Measurements from ENCODE around the gene PSMF1. TPM values are rescaled to one million over a fixed set of nuclear protein-coding genes. Genes with fewer than 3 reads are reported as not detected.

The PSMF1 gene
- total RNA-seq, 2 experiments from 2014 or later: 127 to 143 TPM

- no peaks in the 10 kb centered on the region for H3K9me3 Mint-ChIP-seq
- no peak for DNase-seq
- H3K36me3 Mint-ChIP-seq (ENCODE audit: low read depth): peaks cover 53% of the 10 kb centered on the region
- ChIA-PET POLR2A (no interaction called here), CTCF (interaction anchor here (0.6 kb wide), 1 partner anchor 22 kb away, joined by 3 read pairs; no protein-coding TSS in a partner anchor)
- no peaks in the 10 kb centered on the region for H3K27me3 Mint-ChIP-seq
- no peak overlapping the region for H3K27ac Mint-ChIP-seq
- H3K4me3 Mint-ChIP-seq: no peak overlapping the region
- peaks cover 8% of the 10 kb centered on the region for H3K4me1 Mint-ChIP-seq
Measured at GRCh38 chr20:1154691-1155090, 36.3 kb downstream of the PSMF1 start.

- CTCF ChIA-PET: no interaction called here
- peaks cover 49% of the 10 kb centered on the region for H3K36me3 Mint-ChIP-seq (ENCODE audit: low read depth)
- no peaks in the 10 kb centered on the region for H3K9me3 Mint-ChIP-seq
Measured at GRCh38 chr20:1155342-1155741, 36.9 kb downstream of the PSMF1 start.

DNA sequence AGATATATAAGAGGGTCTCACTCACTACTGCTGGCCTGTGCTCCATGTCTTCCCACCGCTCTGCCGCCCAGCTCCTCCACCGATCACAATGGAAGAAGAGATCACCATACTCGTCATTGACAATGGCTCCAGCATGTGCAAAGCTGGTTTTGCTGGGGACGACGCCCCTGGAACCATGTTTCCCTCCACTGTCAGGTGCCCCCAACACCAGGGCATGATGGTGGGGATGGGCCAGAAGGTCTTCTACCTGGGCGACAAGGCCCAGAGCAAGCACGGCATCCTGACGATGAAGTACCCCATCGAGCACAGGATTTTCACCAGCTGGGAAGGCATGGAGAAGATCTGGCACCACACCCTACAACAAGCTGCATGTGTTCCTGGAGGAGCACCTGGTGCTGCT is 42.1 kb downstream of the PSMF1 start:
- no peaks in the 10 kb centered on the region for H3K4me1 Mint-ChIP-seq
- H3K36me3 Mint-ChIP-seq (ENCODE audit: low read depth): peaks cover 33% of the 10 kb centered on the region
- H3K4me3 Mint-ChIP-seq: no peak overlapping the region
- H3K27ac Mint-ChIP-seq: no peak overlapping the region
- H3K9me3 Mint-ChIP-seq: no peaks in the 10 kb centered on the region
- no peak for DNase-seq
- CTCF ChIA-PET: interaction anchor here (1.0 kb wide), 1 partner anchor 11 kb away, joined by 5 read pairs; no protein-coding TSS in a partner anchor
- no peaks in the 10 kb centered on the region for H3K27me3 Mint-ChIP-seq
- POLR2A ChIA-PET: no interaction called here

More at GRCh38 chr20:1155342-1155741, 36.9 kb downstream of the PSMF1 start:
- Mint-ChIP-seq H3K27me3 (no peaks in the 10 kb centered on the region), H3K4me3 (no peak overlapping the region), H3K4me1 (peaks cover 7% of the 10 kb centered on the region), H3K27ac (no peak overlapping the region)
- no peak for DNase-seq
- POLR2A ChIA-PET: no interaction called here

DNA sequence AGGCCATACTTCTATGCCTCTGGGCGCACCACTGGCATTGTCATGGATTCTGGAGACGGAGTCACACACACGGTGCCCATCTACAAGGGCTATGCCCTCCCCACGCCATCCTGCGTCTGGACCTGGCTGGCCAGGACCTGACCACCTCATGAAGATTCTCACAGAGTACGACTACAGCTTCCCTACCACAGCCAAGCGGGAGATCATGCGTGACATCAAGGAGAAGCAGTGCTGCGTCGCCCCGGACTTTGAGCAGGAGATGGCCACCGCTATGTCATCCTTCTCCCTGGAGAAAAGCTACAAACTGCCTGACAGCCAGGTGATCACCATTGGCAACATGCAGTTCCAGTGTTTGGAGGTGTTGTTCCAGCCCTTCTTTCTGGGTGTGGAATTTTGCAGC is 42.6 kb downstream of the PSMF1 start:
- no peak overlapping the region for H3K27ac Mint-ChIP-seq
- peaks cover 35% of the 10 kb centered on the region for H3K36me3 Mint-ChIP-seq (ENCODE audit: low read depth)
- H3K27me3 Mint-ChIP-seq: no peaks in the 10 kb centered on the region
- no peaks in the 10 kb centered on the region for H3K4me1 Mint-ChIP-seq
- no peaks in the 10 kb centered on the region for H3K9me3 Mint-ChIP-seq
- no peak for DNase-seq
- no peak overlapping the region for H3K4me3 Mint-ChIP-seq
- POLR2A ChIA-PET: no interaction called here
- CTCF ChIA-PET: interaction anchor here (0.5 to 1.0 kb wide), 2 partner anchors 11 to 140 kb away, joined by 3 to 5 read pairs; no protein-coding TSS in a partner anchor

DNA sequence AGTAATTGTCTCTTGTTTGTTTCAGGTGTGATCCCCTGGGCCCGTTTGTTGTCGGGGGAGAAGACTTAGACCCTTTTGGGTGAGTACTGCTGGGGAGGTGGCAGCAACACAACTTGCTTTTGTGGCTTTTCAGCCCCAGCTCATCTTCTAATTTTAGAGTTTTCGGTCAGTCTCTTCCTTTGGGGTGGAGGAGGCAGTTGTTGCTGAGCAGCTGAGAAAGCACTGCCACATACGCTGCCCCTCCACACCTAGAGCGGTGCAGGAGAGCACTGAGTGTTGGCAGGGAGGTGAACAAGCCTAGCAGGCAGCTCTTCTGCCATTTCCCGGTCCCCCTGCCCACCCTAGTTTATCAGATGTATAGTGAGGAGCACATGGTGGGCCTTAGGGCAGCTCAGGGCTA is 44.7 kb downstream of the PSMF1 start:
- ChIA-PET CTCF (no interaction called here), POLR2A (no interaction called here)
- no peak for DNase-seq
- Mint-ChIP-seq H3K9me3 (no peaks in the 10 kb centered on the region), H3K4me1 (no peaks in the 10 kb centered on the region), H3K27me3 (no peaks in the 10 kb centered on the region), H3K36me3 (ENCODE audit: low read depth) (peaks cover 39% of the 10 kb centered on the region), H3K27ac (no peak overlapping the region), H3K4me3 (no peak overlapping the region)

- DNase-seq: no peak
- POLR2A ChIA-PET: no interaction called here
- H3K9me3 Mint-ChIP-seq: no peaks in the 10 kb centered on the region
- CTCF ChIA-PET: no interaction called here
- H3K27me3 Mint-ChIP-seq: no peaks in the 10 kb centered on the region
- H3K36me3 Mint-ChIP-seq (ENCODE audit: low read depth): peaks cover 44% of the 10 kb centered on the region
- H3K4me3 Mint-ChIP-seq: no peak overlapping the region
- H3K27ac Mint-ChIP-seq: no peak overlapping the region
- H3K4me1 Mint-ChIP-seq: no peaks in the 10 kb centered on the region
Measured at GRCh38 chr20:1163653-1164052, 45.3 kb downstream of the PSMF1 start.

DNA sequence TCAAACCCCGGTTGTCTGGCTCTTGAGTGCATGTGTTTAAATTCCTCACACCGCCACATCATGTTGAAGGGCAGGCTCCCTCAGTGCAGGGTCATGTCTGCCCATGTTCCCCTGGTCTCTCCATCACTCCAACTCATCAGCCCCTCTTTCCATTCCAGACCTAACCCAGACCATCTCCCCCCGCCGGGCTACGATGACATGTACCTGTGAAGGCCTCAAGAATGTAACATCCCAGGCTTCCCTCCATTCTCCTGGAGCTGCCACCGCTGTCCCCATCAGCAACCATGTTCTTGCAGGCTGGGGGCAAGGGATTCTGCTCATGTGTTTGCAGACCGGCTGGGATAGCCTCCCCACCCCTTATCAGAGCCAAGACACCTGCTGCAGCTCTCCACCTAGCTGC is 46.5 kb downstream of the PSMF1 start:
- H3K4me3 Mint-ChIP-seq: no peak overlapping the region
- H3K27me3 Mint-ChIP-seq: no peaks in the 10 kb centered on the region
- H3K36me3 Mint-ChIP-seq (ENCODE audit: low read depth): peaks cover 52% of the 10 kb centered on the region
- no peak for DNase-seq
- ChIA-PET POLR2A (no interaction called here), CTCF (no interaction called here)
- H3K9me3 Mint-ChIP-seq: no peaks in the 10 kb centered on the region
- H3K27ac Mint-ChIP-seq: no peak overlapping the region
- no peaks in the 10 kb centered on the region for H3K4me1 Mint-ChIP-seq

DNA sequence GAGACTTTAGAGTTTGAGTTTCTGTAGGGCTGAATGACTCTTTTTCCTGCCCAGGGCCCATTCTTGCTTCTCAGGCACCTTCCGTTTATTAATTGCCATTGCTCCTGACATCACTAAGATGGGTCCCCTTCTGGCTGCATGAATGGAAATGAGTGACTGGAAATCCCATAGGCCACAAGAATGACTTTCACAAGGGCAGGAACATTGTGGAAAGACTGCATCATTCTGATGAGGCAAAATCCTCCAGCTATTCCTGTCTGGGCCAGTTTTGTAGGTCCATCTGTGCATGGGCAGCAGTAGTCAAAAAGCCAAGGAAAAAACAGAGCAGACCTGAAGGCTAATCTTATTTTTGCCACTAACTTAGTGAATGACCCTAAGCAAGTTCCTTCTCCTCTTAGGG is 47.1 kb downstream of the PSMF1 start:
- CTCF ChIA-PET: no interaction called here

DNA sequence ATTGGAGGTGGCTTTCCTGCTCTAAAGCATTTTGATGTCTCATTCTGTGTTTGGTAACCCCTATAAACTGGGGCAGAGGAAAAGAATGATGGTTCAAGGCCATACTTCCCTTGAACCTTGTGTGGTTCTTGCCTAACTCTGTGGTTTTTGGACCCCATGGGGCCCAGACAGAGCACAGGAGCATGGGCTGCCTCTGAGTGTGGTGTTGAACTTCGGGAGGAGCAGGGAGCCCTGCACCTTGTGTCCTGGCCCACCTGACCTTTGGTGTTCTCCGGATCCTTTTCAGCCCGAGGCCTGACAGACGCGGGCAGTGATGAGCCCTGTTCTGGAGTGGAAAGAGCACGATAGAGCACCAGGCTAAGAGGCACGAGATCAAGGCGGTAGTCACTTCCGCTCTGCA is 47.5 kb downstream of the PSMF1 start:
- Mint-ChIP-seq H3K36me3 (ENCODE audit: low read depth) (peaks cover 57% of the 10 kb centered on the region), H3K9me3 (no peaks in the 10 kb centered on the region), H3K27me3 (no peaks in the 10 kb centered on the region), H3K27ac (no peak overlapping the region), H3K4me3 (no peak overlapping the region), H3K4me1 (no peaks in the 10 kb centered on the region)
- CTCF ChIA-PET: no interaction called here
- POLR2A ChIA-PET: no interaction called here
- no peak for DNase-seq

More for the DNA sequence above, 47.1 kb downstream of the PSMF1 start:
- H3K27ac Mint-ChIP-seq: no peak overlapping the region
- no peaks in the 10 kb centered on the region for H3K4me1 Mint-ChIP-seq
- H3K9me3 Mint-ChIP-seq: no peaks in the 10 kb centered on the region
- H3K36me3 Mint-ChIP-seq (ENCODE audit: low read depth): peaks cover 58% of the 10 kb centered on the region
- H3K27me3 Mint-ChIP-seq: no peaks in the 10 kb centered on the region
- DNase-seq: no peak
- POLR2A ChIA-PET: no interaction called here
- H3K4me3 Mint-ChIP-seq: no peak overlapping the region

DNA sequence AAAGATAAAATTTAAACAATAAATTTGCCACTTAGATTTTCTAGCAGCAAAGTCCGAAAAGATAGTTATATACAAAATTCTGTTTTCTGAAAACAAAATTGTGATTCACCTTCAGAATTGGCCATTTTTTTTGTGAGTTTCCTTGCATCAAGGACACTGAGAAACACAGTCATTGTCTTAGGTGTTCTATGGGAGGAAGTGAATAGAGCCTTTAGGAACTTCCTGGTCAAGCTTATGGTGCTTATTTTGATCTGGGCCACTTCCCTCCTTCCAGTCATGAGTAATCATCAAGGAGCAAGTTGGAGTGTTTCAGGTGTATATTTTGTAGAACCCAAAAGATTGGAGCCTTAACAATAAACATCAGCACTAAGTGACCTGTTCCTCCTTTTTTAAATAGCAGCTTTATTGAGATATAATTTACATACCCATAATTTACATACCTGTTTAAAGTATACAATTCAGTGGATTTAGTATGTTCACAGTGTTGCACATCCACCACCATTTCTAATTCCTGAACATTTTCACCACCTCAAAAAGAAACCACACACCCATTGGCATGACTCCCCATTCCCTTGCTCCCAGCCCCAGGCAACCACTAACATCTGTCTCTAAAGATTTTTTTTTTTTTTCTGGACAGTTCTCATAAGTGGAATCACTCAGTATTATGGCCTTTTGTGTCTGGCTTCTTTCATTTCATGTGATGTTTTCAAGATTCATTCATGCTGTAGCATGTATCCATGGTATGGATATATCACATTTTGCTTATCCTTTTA is 48.7 kb downstream of the PSMF1 start:
- DNase-seq: no peak
- H3K27me3 Mint-ChIP-seq: no peaks in the 10 kb centered on the region
- H3K27ac Mint-ChIP-seq: no peak overlapping the region
- H3K9me3 Mint-ChIP-seq: no peaks in the 10 kb centered on the region
- ChIA-PET CTCF (interaction anchor here (0.6 kb wide), 2 partner anchors 482 to 553 kb away, joined by 3 to 4 read pairs; no protein-coding TSS in a partner anchor), POLR2A (interaction anchor here (0.6 kb wide), 1 partner anchor 14 kb away, joined by 13 read pairs; no protein-coding TSS in a partner anchor)
- H3K4me1 Mint-ChIP-seq: no peaks in the 10 kb centered on the region
- H3K36me3 Mint-ChIP-seq (ENCODE audit: low read depth): peaks cover 53% of the 10 kb centered on the region
- no peak overlapping the region for H3K4me3 Mint-ChIP-seq

DNA sequence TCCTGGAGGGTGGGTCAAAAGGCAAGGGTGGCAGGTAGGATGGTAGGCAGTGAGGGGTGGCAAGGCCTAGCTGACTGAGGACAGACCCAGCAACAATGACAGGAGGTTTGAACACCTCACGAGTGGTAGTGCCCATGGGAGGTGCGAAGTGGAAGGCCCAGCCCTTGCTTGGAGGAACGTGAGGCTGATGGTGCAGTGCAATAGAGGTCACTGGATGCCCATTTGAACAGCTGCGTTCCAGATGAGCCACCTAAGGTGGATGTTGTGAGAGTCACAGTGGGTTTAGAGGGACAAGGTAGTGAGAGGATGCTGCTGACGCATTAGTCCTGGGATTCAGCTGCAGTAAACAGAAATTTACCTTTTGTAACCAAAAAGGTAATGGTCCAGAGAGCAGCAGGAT is 50.8 kb downstream of the PSMF1 start:
- H3K36me3 Mint-ChIP-seq (ENCODE audit: low read depth): peaks cover 53% of the 10 kb centered on the region
- H3K27me3 Mint-ChIP-seq: no peaks in the 10 kb centered on the region
- no peaks in the 10 kb centered on the region for H3K4me1 Mint-ChIP-seq
- H3K9me3 Mint-ChIP-seq: no peaks in the 10 kb centered on the region
- no peak overlapping the region for H3K4me3 Mint-ChIP-seq
- CTCF ChIA-PET: no interaction called here
- DNase-seq: no peak
- POLR2A ChIA-PET: no interaction called here
- H3K27ac Mint-ChIP-seq: no peak overlapping the region

DNA sequence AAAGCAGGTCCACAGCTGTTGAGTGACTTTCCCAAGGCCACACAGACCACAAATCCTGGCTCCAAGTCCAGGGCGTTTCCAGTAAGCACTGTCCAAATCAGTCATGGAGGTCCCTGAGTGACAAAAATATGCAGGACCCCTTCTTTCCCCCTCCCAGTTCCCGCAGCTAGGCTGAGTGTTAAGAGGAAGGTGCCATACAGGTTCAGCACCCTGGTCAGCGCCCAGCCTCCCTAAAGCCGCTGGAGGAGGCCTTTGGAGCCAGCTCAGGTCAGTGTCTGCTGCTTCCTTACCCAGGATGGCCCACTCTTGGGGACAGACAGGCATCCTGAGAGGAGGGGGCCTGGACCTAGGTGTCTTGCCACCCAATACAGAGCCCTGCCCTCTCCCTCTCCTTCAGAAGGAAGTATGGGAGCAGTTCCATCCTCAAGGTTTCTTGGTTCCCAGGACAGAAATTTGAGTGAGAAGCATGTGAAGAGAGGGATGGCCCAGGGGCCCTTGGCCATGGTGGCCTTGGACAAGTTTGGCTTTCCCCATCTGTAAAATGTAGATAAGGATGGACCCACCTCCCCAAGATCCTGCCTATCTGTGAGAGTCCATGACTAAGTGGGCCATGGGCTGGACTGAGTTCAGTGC is 53.2 kb downstream of the PSMF1 start:
- POLR2A ChIA-PET: interaction anchor here (0.6 kb wide), 1 partner anchor 21 kb away, joined by 5 read pairs; no protein-coding TSS in a partner anchor
- H3K4me3 Mint-ChIP-seq: no peak overlapping the region
- H3K27ac Mint-ChIP-seq: no peak overlapping the region
- H3K9me3 Mint-ChIP-seq: no peaks in the 10 kb centered on the region
- H3K27me3 Mint-ChIP-seq: no peaks in the 10 kb centered on the region
- H3K4me1 Mint-ChIP-seq: no peaks in the 10 kb centered on the region
- H3K36me3 Mint-ChIP-seq (ENCODE audit: low read depth): peaks cover 39% of the 10 kb centered on the region
- CTCF ChIA-PET: interaction anchor here (0.8 to 1.3 kb wide), 3 partner anchors 11 to 362 kb away, joined by 3 to 5 read pairs (median 3); no protein-coding TSS in a partner anchor
- DNase-seq: peak; percentile 41

- Mint-ChIP-seq H3K4me3 (no peak overlapping the region), H3K4me1 (no peaks in the 10 kb centered on the region), H3K36me3 (ENCODE audit: low read depth) (peaks cover 21% of the 10 kb centered on the region), H3K27ac (no peak overlapping the region), H3K9me3 (no peaks in the 10 kb centered on the region), H3K27me3 (no peaks in the 10 kb centered on the region)
- CTCF ChIA-PET: interaction anchor here (0.6 kb wide), 1 partner anchor 45 kb away, joined by 4 read pairs; no protein-coding TSS in a partner anchor
- POLR2A ChIA-PET: no interaction called here
- DNase-seq: no peak
Measured at GRCh38 chr20:1173698-1174097, 55.3 kb downstream of the PSMF1 start.

Data from activated CD4-positive, alpha-beta T cell treated with anti-CD3 and anti-CD28 coated beads, Interleukin-2, amount 10 ng/mL, durations not matched to agents 7 days and 5 days (primary cell).